ENCODE measurements around the gene RASAL3. TPM values are rescaled to one million over a fixed set of nuclear protein-coding genes. Genes with fewer than 3 reads are reported as not detected.

Gene RASAL3
- total and polyA plus RNA-seq, 4 donors, result 0.76 to 1.5 (median 1.1) TPM

DNA sequence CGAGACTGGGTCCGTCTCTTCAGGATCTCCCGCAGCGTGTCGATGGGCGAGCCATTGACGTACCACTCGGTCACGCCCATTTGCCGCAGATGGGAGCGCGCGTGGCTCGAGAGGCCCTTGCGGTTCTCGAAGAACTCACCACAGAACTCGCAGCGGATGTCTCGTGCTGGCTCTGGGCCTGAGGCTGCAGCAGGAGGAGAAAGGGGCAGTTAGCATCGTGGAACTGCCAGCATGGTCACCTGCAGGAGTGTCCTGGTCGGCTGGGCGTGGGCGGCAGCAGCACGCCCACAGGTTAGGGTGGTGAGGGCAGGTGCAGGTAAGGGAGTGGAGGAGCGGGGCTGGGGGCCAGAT, 37.0 kb downstream of the RASAL3 start:
- H3K9me3 ChIP-seq (ENCODE audit: control insufficient read depth in 4 of 4, low read length in 3 of 4), result no peaks in the 10 kb centered on the region
- H3K36me3 ChIP-seq (ENCODE audit: control insufficient read depth in 4 of 4, insufficient read depth in 3 of 4, low read depth in 1 of 4, low read length in 3 of 4), result peaks cover 8 to 42% (median 14%) of the 10 kb centered on the region in 4 donors
- 98% methylated on average over 25 of the region's 25 CpGs for WGBS
- no peak for TF ChIP-seq FOXA2 (IDR thresholded peaks at IDR 0.05)
- TF ChIP-seq HNF4G (IDR thresholded peaks at IDR 0.05), result no peak
- no peak for TF ChIP-seq RXRA (IDR thresholded peaks at IDR 0.05)
- TF ChIP-seq, protein P1, sequence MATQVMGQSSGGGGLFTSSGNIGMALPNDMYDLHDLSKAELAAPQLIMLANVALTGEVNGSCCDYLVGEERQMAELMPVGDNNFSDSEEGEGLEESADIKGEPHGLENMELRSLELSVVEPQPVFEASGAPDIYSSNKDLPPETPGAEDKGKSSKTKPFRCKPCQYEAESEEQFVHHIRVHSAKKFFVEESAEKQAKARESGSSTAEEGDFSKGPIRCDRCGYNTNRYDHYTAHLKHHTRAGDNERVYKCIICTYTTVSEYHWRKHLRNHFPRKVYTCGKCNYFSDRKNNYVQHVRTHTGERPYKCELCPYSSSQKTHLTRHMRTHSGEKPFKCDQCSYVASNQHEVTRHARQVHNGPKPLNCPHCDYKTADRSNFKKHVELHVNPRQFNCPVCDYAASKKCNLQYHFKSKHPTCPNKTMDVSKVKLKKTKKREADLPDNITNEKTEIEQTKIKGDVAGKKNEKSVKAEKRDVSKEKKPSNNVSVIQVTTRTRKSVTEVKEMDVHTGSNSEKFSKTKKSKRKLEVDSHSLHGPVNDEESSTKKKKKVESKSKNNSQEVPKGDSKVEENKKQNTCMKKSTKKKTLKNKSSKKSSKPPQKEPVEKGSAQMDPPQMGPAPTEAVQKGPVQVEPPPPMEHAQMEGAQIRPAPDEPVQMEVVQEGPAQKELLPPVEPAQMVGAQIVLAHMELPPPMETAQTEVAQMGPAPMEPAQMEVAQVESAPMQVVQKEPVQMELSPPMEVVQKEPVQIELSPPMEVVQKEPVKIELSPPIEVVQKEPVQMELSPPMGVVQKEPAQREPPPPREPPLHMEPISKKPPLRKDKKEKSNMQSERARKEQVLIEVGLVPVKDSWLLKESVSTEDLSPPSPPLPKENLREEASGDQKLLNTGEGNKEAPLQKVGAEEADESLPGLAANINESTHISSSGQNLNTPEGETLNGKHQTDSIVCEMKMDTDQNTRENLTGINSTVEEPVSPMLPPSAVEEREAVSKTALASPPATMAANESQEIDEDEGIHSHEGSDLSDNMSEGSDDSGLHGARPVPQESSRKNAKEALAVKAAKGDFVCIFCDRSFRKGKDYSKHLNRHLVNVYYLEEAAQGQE (IDR thresholded peaks at IDR 0.05), result no peak
- TF ChIP-seq, protein P2, sequence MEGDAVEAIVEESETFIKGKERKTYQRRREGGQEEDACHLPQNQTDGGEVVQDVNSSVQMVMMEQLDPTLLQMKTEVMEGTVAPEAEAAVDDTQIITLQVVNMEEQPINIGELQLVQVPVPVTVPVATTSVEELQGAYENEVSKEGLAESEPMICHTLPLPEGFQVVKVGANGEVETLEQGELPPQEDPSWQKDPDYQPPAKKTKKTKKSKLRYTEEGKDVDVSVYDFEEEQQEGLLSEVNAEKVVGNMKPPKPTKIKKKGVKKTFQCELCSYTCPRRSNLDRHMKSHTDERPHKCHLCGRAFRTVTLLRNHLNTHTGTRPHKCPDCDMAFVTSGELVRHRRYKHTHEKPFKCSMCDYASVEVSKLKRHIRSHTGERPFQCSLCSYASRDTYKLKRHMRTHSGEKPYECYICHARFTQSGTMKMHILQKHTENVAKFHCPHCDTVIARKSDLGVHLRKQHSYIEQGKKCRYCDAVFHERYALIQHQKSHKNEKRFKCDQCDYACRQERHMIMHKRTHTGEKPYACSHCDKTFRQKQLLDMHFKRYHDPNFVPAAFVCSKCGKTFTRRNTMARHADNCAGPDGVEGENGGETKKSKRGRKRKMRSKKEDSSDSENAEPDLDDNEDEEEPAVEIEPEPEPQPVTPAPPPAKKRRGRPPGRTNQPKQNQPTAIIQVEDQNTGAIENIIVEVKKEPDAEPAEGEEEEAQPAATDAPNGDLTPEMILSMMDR (IDR thresholded peaks at IDR 0.05; ENCODE audit: low read depth, low read length, missing input control), result no peak
- TF ChIP-seq, protein P3, sequence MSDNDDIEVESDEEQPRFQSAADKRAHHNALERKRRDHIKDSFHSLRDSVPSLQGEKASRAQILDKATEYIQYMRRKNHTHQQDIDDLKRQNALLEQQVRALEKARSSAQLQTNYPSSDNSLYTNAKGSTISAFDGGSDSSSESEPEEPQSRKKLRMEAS (IDR thresholded peaks at IDR 0.05), result no peak
- no peak for TF ChIP-seq FOXA1 (IDR thresholded peaks at IDR 0.05)
- no peak for TF ChIP-seq TAF1 (conservative IDR thresholded peaks at IDR 0.05)
- TF ChIP-seq JUND (IDR thresholded peaks at IDR 0.05), result no peak
- TF ChIP-seq SP1 (IDR thresholded peaks at IDR 0.05), result no peak
- no peak for TF ChIP-seq GABPA (IDR thresholded peaks at IDR 0.05 in 1 of 2, conservative IDR thresholded peaks at IDR 0.05 in 1 of 2)
- no peak for TF ChIP-seq NR2F2 (IDR thresholded peaks at IDR 0.05)
- TF ChIP-seq EGR1 (IDR thresholded peaks at IDR 0.05; ENCODE audit: low read depth in 2 of 2), result no peak
- TF ChIP-seq, protein P4, sequence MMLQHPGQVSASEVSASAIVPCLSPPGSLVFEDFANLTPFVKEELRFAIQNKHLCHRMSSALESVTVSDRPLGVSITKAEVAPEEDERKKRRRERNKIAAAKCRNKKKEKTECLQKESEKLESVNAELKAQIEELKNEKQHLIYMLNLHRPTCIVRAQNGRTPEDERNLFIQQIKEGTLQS (IDR thresholded peaks at IDR 0.05), result no peak
- no peak overlapping the region for H3K9ac ChIP-seq (ENCODE audit: low read depth in 1 of 2, low read length in 2 of 2)
- no peak overlapping the region for H3K4me3 ChIP-seq (ENCODE audit: low read depth in 1 of 3, low read length in 3 of 3)
- DNase-seq (ENCODE audit: low spot score), result no peak
- H3K4me1 ChIP-seq (ENCODE audit: control insufficient read depth in 4 of 4, insufficient read depth in 4 of 4, low read length in 3 of 4), result peaks cover 15 to 54% (median 46%) of the 10 kb centered on the region in 4 donors
- no peak overlapping the region for H3K27ac ChIP-seq (ENCODE audit: low read depth in 1 of 2, low read length in 2 of 2)
- no peaks in the 10 kb centered on the region for H3K27me3 ChIP-seq (ENCODE audit: control insufficient read depth in 4 of 4, insufficient read depth in 4 of 4, low read length in 3 of 4)

DNA sequence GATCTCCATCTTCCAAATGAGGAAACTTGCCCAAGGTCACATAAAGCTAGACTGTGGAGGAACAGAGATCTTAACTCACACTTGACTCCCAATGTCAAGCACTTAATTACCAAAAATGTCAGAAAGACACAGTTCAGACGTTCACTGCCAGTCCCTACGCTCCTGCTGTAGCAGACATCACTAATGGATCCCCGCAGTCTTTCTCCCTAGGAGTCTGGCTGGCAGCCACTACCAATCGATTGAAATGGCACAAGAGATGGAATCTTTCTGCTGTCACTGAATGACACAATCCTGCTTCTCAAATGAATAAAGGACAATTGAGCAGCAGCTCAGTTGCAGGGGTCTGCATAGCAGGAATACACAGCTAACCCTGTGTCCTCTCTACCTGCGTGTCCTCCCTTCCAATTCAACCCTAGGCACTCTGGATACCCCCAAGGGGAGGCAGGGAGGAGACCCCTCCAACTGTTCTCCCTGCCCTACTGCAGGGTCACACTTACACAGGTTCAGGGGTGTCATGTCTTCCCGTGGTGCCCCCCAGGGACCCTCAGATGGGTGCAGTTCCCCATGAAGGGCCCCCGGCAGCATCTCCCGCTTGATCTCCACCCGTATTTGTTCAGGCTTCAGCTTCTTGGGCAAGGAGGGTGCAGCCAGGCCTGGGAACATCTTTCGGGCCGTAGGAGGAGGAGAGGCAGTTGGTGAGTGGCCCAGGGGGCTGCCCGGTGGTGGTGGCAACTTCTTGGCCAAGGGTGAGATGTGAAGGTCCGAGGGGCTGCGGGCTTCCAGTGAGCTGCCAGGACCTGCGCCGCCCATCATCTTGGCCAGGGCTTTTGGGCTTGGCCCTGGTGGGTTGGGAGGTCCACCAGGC, 37.6 kb downstream of the RASAL3 start:
- no peaks in the 10 kb centered on the region for H3K27me3 ChIP-seq (ENCODE audit: control insufficient read depth in 4 of 4, insufficient read depth in 4 of 4, low read length in 3 of 4)
- H3K9ac ChIP-seq (ENCODE audit: low read depth in 1 of 2, low read length in 2 of 2), result no peak overlapping the region
- H3K27ac ChIP-seq (ENCODE audit: low read depth in 1 of 2, low read length in 2 of 2), result no peak overlapping the region
- TF ChIP-seq SP1 (IDR thresholded peaks at IDR 0.05), result peak; percentile 25
- TF ChIP-seq RAD21 (IDR thresholded peaks at IDR 0.05), result peak in 1 of 2 donors; percentile 51
- TF ChIP-seq HNF4A (conservative IDR thresholded peaks at IDR 0.05), result peak in 1 of 2 donors; percentile 39
- peak in 1 of 2 donors; percentile 22 for TF ChIP-seq RXRA (IDR thresholded peaks at IDR 0.05)
- TF ChIP-seq YY1 (IDR thresholded peaks at IDR 0.05), result peak; percentile 65
- TF ChIP-seq, protein P1 (IDR thresholded peaks at IDR 0.05), result no peak
- H3K9me3 ChIP-seq (ENCODE audit: control insufficient read depth in 4 of 4, low read length in 3 of 4), result no peaks in the 10 kb centered on the region
- no peak overlapping the region for H3K4me3 ChIP-seq (ENCODE audit: low read depth in 1 of 3, low read length in 3 of 3)
- DNase-seq (ENCODE audit: low spot score), result no peak
- 79% methylated on average over 16 of the region's 16 CpGs for WGBS
- H3K4me1 ChIP-seq (ENCODE audit: control insufficient read depth in 4 of 4, insufficient read depth in 4 of 4, low read length in 3 of 4), result peaks cover 19 to 56% (median 49%) of the 10 kb centered on the region in 4 donors
- peaks cover 8 to 42% (median 14%) of the 10 kb centered on the region in 4 donors for H3K36me3 ChIP-seq (ENCODE audit: control insufficient read depth in 4 of 4, insufficient read depth in 3 of 4, low read depth in 1 of 4, low read length in 3 of 4)
